GM12864 (cell line): ENCODE results near the gene MOV10L1.

Experiments used
- DNase-seq: peaks from one replicate; pipeline ENCODE4 v3.0.0-alpha.2; 2011; ENCODE audit warnings: low read depth
- H3K4me3 ChIP-seq: 2 replicates; pipeline ENCODE4 v1.5.1; 2011; ENCODE audit warnings: mild to moderate bottlenecking, low read depth, low read length, control low read depth
- CTCF ChIP-seq: IDR thresholded peaks from 2 replicates; pipeline ENCODE4 v1.5.1; 2011; ENCODE audit warnings: low read depth, mild to moderate bottlenecking, moderate library complexity, low read length, control low read depth, inconsistent platforms; ENCODE audit errors: missing control alignments

Gene MOV10L1

GRCh38 chr22:50189849-50190181 lies 100.0 kb downstream of the MOV10L1 start:
- H3K4me3 ChIP-seq: peak overlapping the region; percentile 58
- DNase-seq: no peak
- TF ChIP-seq CTCF: no peak

- H3K4me3 ChIP-seq: peak overlapping the region; percentile 58
- peak; percentile 36 for TF ChIP-seq CTCF
- DNase-seq: peak; percentile 78
Observed at GRCh38 chr22:50190182-50190940, 100.6 kb downstream of the MOV10L1 start.

GRCh38 chr22:50190941-50191741 lies 101.3 kb downstream of the MOV10L1 start:
- H3K4me3 ChIP-seq: peak overlapping the region; percentile 58
- DNase-seq: peak; percentile 88
- TF ChIP-seq CTCF: no peak

GRCh38 chr22:50192436-50193204 lies 102.8 kb downstream of the MOV10L1 start:
- peak; percentile 5 for TF ChIP-seq CTCF
- H3K4me3 ChIP-seq: peak overlapping the region; percentile 55
- no peak for DNase-seq

- no peak overlapping the region for H3K4me3 ChIP-seq
- TF ChIP-seq CTCF: no peak
- DNase-seq: no peak
Observed at GRCh38 chr22:50193621-50194020, 103.8 kb downstream of the MOV10L1 start.

- TF ChIP-seq CTCF: no peak
Observed at GRCh38 chr22:50194037-50194805, 104.4 kb downstream of the MOV10L1 start.

More at GRCh38 chr22:50194037-50194805, 104.4 kb downstream of the MOV10L1 start:
- no peak for DNase-seq
- H3K4me3 ChIP-seq: no peak overlapping the region
